Cardiac fibroblast (primary cell): Measurements from ENCODE around the gene FRYL.

Experiments
- DNase-seq, 2 donors: peaks; one replicate each; pipeline versions ENCODE4 v3.0.0 to v3.0.0-alpha.2; 2010; ENCODE audit warnings: low read depth in 2 of 2
- H3K4me3 ChIP-seq, 2 donors: replicated peaks in 1 of 2; 1 replicate in 1 of 2; 2 replicates in 1 of 2; pipeline ENCODE4 v1.5.1; 2011; ENCODE audit warnings: low read depth in 2 of 2, low read length in 2 of 2, mild to moderate bottlenecking in 2 of 2, moderate library complexity in 1 of 2
- TF ChIP-seq, protein P1 (sequence below): IDR thresholded peaks from one replicate; pipeline ENCODE4 v1.5.1; 2011; ENCODE audit warnings: low read depth, mild to moderate bottlenecking, low read length, inconsistent platforms

Gene FRYL

GRCh38 chr4:48665555-48666186 lies 114.4 kb downstream of the FRYL start:
- DNase-seq: peak in 1 of 2 donors; percentile 17
- TF ChIP-seq, protein P1, sequence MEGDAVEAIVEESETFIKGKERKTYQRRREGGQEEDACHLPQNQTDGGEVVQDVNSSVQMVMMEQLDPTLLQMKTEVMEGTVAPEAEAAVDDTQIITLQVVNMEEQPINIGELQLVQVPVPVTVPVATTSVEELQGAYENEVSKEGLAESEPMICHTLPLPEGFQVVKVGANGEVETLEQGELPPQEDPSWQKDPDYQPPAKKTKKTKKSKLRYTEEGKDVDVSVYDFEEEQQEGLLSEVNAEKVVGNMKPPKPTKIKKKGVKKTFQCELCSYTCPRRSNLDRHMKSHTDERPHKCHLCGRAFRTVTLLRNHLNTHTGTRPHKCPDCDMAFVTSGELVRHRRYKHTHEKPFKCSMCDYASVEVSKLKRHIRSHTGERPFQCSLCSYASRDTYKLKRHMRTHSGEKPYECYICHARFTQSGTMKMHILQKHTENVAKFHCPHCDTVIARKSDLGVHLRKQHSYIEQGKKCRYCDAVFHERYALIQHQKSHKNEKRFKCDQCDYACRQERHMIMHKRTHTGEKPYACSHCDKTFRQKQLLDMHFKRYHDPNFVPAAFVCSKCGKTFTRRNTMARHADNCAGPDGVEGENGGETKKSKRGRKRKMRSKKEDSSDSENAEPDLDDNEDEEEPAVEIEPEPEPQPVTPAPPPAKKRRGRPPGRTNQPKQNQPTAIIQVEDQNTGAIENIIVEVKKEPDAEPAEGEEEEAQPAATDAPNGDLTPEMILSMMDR: no peak
- no peak overlapping the region for H3K4me3 ChIP-seq

DNA sequence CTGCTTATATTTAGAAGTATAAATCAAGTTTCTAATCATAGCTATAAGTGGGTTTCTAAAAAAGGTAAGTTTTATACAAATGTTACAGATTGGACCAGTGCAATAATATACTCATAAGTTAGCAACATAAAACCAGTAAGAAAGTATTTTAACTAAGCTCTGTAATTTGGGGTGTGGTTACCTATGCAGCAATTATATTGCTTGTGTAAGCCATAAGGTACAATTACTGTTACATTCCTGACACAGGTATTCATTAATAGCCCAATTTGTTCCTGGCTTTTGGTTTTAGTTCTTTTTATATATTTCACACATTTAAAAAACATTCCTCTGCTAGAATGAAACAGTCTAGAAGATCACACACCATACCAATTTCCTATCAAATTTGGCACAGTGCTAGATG lies 115.1 kb downstream of the FRYL start:
- H3K4me3 ChIP-seq: no peak overlapping the region
- no peak for DNase-seq
- TF ChIP-seq, protein P1: no peak

GRCh38 chr4:48661391-48661790 lies 118.7 kb downstream of the FRYL start:
- H3K4me3 ChIP-seq: no peak overlapping the region
- TF ChIP-seq, protein P1: no peak
- DNase-seq: no peak

GRCh38 chr4:48660347-48660746 lies 119.7 kb downstream of the FRYL start:
- H3K4me3 ChIP-seq: no peak overlapping the region
- DNase-seq: no peak
- TF ChIP-seq, protein P1: no peak

GRCh38 chr4:48654015-48654664 lies 125.9 kb downstream of the FRYL start:
- DNase-seq: peak; percentile 31 to 43
- no peak overlapping the region for H3K4me3 ChIP-seq
- TF ChIP-seq, protein P1: no peak

DNA sequence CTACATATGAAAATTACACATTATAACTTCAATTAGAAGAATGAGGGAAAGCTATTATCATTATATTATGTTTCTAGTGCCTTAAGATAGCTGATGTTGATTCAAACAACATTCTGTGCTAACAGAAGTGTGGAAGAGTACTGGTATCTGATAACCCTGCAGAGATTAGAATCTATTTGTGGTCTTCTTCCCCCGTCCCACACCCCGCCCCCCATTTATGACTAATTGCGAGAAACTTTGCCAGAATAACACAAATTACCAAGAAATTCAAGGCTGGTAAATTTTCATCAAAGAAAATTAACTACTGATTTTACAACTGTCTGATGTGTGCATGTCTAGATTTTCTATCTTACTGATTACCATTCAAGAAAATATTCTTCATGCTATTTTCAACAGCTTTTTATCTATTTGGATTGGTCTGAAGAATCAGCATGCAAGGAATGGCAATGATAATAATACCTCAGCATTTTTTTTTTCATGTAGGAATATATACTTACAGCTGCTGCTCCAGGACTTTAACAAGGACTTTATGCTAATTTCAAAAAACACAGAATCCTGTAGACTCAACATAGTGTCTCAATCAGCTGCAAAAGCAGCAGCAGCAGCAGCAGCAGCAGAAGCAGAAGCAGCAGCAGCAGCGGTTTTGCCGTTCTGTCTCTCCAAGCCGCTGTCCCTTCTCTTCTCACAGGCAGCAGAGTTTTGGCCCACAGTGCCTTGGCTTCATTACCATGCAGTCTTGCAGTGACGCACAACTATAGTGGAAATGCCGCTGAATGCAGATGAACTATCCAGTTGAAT lies 126.7 kb downstream of the FRYL start:
- TF ChIP-seq, protein P1: no peak
- H3K4me3 ChIP-seq: no peak overlapping the region
- peak; percentile 73 to 83 for DNase-seq
